Omental fat pad (tissue), 4 donors: ENCODE measurements around the gene KCTD20. TPM values are rescaled to one million over a fixed set of nuclear protein-coding genes. Genes with fewer than 3 reads are reported as not detected.

Experiments used
- ATAC-seq: fragments of 150-250 bp; one replicate; pipeline ENCODE4 v1.9.1; 2016; ENCODE audit warnings: mild to moderate bottlenecking, moderate library complexity; ENCODE audit not compliant: low FRiP score
- DNase-seq: peaks from one replicate; pipeline ENCODE4 v3.0.0-alpha.2; 2019; ENCODE audit warnings: low spot score
- total RNA-seq, 4 donors: library from RNA; depleted of rRNA; stranded (reverse); fragments of >200 nt; gene quantifications; one replicate each; pipeline ENCODE4 v1.1.0, GENCODE V29; 2016
- TF ChIP-seq, protein P1 (sequence below), 3 donors: fragments of 450-650 bp; IDR thresholded peaks; one replicate each; pipeline ENCODE4 v1.5.1; 2016 to 2017; ENCODE audit warnings: antibody characterized with exemption in 3 of 3, mild to moderate bottlenecking in 3 of 3, moderate library complexity in 2 of 3

Gene KCTD20
- total RNA-seq, 4 donors from 2014 or later: 80.9 to 117 (median 89.4) TPM

DNA sequence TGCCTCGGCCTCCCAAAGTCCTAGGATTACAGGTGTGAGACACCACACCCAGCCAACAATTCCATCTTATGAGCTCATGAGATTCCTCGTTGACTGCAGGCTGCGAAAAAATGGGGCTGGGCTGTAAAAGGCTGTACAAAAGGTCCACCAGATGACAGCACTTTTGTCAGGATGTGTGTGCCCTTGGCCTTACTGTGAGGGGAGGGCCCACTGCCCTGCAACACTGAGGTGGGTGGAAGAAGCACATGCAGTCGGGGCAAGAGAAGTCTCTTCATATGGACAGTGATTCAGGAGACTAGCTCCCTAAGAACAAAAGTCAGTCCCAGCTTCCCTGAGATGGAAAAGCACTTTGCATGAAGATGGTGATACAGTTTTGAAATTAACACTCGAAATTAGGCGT is 50.5 kb downstream of the KCTD20 start:
- DNase-seq (no peak), ATAC-seq (no peak)
- TF ChIP-seq, protein P1, sequence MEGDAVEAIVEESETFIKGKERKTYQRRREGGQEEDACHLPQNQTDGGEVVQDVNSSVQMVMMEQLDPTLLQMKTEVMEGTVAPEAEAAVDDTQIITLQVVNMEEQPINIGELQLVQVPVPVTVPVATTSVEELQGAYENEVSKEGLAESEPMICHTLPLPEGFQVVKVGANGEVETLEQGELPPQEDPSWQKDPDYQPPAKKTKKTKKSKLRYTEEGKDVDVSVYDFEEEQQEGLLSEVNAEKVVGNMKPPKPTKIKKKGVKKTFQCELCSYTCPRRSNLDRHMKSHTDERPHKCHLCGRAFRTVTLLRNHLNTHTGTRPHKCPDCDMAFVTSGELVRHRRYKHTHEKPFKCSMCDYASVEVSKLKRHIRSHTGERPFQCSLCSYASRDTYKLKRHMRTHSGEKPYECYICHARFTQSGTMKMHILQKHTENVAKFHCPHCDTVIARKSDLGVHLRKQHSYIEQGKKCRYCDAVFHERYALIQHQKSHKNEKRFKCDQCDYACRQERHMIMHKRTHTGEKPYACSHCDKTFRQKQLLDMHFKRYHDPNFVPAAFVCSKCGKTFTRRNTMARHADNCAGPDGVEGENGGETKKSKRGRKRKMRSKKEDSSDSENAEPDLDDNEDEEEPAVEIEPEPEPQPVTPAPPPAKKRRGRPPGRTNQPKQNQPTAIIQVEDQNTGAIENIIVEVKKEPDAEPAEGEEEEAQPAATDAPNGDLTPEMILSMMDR (IDR thresholded peaks at IDR 0.05): no peak

DNA sequence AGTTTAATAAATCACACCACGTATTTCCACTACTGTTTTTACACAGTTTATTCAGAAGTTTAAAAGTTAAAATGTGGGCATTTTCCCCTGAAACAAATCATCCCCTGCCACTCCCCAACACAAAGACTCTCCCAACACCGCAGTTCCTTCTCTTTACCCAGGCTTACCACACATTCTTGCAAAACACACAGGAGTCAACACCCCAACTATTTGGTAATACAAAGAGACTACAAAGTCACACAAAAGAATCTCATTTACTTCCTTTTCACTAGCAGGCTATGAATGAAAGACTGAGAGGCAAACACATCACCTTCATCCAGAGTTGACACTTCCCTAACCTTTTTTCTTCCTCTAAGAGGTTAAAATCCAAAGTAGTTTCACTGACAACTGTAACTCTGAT is 51.1 kb downstream of the KCTD20 start:
- TF ChIP-seq, protein P1 (IDR thresholded peaks at IDR 0.05): no peak
- no peak for DNase-seq
- ATAC-seq: no peak

DNA sequence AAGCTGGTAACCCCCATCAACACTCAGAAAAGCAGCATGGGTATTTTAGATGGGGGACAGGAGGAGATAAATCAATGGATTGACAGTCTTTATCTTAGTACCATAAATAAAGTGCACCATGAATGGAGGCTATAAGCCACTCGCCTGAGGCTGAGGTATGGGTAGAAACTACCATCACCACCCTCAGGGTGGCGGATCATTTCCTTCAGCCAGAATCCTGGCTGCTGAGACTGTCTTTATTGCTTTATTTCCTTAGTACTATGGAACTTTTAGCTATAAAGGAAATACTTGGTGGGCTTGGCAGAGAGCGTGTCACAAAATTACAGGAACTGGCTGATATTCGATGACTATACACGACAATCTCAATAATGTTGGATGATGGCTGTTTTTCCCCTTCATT is 52.3 kb downstream of the KCTD20 start:
- no peak for ATAC-seq
- TF ChIP-seq, protein P1 (IDR thresholded peaks at IDR 0.05): no peak

DNA sequence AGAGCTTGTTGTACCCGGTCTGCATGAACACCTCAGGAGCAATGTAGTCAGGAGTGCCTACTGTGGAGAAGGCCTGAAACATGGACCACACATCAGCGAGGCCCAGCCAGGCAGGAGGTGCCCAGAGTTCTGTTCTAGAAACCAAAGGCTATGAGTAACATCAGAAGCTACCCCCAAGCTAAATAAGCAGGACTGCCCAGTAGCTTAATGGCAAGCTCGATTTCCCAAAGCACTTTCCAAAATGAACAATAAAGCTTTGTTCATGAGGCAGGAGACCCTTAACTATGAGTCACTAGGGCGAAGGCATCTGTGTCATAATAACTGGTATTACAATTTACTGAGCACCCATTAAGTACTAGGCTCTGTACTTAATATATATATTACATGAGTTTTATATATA is 57.1 kb downstream of the KCTD20 start:
- TF ChIP-seq, protein P1 (IDR thresholded peaks at IDR 0.05): no peak
- ATAC-seq: no peak
- DNase-seq: no peak

More for the DNA sequence above, 52.3 kb downstream of the KCTD20 start:
- no peak for DNase-seq

DNA sequence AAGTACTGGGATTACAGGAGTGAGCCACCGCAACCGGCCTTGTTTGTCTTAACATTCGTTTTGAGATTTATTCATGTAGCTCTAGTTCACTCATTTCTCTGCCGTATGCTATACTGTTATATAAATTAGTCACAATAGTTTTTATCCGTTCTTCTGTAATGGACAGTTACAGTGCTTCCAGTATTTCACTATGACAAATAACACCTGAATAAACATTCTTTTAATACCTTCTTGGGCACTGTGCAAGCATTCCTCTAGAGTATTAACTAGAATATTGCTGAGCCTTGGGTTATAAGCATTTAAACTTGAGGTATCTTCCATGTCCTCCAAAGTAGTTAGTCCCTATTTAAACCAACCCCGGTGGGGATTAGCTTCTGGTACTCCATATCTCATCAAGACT is 58.9 kb downstream of the KCTD20 start:
- ATAC-seq (no peak), DNase-seq (no peak)
- TF ChIP-seq, protein P1 (IDR thresholded peaks at IDR 0.05): no peak

DNA sequence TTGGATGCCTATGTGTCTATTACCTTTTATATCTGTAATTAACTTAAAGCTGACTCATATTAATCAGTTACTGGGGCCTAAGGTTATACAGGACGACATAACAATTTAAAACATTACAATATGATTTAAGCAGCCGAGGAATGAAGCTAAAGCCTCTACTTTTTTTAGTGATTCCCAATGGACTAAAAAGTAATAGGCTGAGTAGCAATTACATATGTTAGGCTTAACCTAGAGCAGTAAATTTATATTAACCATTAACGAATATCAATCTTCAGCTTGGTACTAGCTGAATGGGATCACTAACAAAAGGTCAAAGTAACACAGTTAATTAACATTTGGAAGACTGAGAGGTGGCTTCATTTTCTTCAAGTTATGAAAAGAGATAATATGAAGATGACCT is 61.4 kb downstream of the KCTD20 start:
- ATAC-seq (no peak), DNase-seq (no peak)
- TF ChIP-seq, protein P1 (IDR thresholded peaks at IDR 0.05): no peak

DNA sequence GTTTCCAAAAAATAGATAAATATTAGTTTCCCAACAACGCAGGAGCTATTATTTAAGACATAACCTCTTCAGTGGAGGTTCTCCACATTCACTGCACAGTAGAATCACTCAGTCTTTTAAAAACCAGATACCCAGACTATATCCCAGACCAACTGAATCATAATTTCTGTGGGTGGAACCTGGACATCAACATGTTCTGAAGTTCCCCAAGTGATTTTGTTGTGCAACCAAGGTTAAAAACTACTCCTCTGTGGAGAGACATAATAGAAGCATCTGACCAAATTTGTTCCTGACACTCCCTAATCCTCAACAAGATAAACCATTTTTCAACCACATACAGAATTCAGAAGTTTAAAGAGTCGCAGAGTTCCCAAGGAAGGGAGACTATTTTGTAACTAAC is 62.2 kb downstream of the KCTD20 start:
- ATAC-seq (peak; percentile 93), DNase-seq (no peak)
- TF ChIP-seq, protein P1 (IDR thresholded peaks at IDR 0.05): no peak
